Nephron progenitor cell (in vitro differentiated cells): ENCODE results near the gene UQCR11.
A peak's percentile ranks its signal among the peaks of the same experiment; 100 is the strongest.

ENCODE experiments used
- DNase-seq: peaks from one replicate; pipeline ENCODE4 v3.0.0; 2021
- H3K27ac Mint-ChIP-seq: 2 replicates; pipeline ENCODE4 v1.8.0; 2021; ENCODE audit warnings: mild to moderate bottlenecking, moderate library complexity, mixed read lengths
- H3K27me3 Mint-ChIP-seq: 2 replicates; pipeline ENCODE4 v1.8.0; 2021; ENCODE audit warnings: mild to moderate bottlenecking, low read depth, mixed read lengths; ENCODE audit not compliant: poor library complexity
- H3K36me3 Mint-ChIP-seq: 2 replicates; pipeline ENCODE4 v1.8.0; 2021; ENCODE audit warnings: low read depth, mixed read lengths
- H3K4me1 Mint-ChIP-seq: 2 replicates; pipeline ENCODE4 v1.8.0; 2021; ENCODE audit warnings: mixed read lengths
- H3K4me3 Mint-ChIP-seq: 2 replicates; pipeline ENCODE4 v1.8.0; 2021; ENCODE audit warnings: mild to moderate bottlenecking, moderate library complexity, mixed read lengths
- H3K9me3 Mint-ChIP-seq: 2 replicates; pipeline ENCODE4 v1.8.0; 2021; ENCODE audit warnings: mild to moderate bottlenecking, moderate library complexity, mixed read lengths
- CTCF ChIP-seq: fragments of 200-600 bp; sonication (generic); IDR thresholded peaks from 2 replicates; pipeline ENCODE4 v1.5.0; 2021; ENCODE audit warnings: antibody characterized with exemption

UQCR11 gene

DNA sequence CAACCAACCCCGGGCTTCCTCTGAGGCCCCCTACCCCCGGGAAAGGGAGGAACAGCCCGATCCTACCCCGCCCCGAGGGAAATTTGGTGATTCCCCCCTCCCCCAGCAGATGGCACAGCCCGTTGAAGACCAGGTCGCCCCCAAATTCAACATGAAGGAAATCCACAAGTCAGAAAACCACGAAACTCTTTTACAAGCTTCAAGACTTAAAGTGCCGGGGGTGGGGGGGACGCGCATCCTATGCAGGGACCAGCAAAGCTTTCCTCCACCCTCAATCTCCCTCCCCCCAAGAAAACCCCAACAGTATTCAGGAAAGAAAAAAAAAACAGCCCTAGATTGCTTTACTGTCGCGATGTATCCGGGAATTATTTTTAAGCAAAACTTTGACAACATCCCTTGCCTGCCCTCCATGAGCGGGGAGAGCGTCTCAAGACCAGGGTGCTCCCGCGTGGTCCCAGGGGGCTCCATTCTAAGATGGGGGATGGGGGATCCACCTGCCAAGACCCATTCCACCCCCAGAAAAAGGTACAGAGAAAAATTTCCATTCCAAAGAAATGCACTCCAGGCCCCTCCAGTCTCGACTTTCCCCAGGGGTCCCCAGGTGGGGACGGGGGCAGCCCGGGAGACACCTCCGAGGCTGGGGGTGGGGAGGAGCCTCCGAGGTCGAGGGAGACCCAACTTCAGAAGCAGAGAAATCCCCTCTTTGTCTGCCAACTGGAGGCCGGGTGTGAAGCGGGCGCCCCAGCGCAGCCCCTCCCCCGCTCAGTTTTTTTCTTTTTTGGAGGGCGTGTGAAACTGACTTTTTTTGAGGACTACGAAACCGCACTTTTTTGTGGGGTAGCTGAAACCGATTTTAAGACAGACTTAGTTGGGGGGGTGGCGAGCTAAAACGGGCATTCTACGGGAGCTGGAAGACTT, 45.6 kb upstream of the UQCR11 start:
- H3K27me3 Mint-ChIP-seq: no peaks in the 10 kb centered on the region
- peaks cover 10% of the 10 kb centered on the region for H3K36me3 Mint-ChIP-seq
- H3K9me3 Mint-ChIP-seq: no peaks in the 10 kb centered on the region
- H3K4me3 Mint-ChIP-seq: peak overlapping the region; percentile 95
- peak; percentile 48 for DNase-seq
- H3K27ac Mint-ChIP-seq: peak overlapping the region; percentile 97
- H3K4me1 Mint-ChIP-seq: peaks cover 37% of the 10 kb centered on the region
- TF ChIP-seq CTCF: no peak

- no peaks in the 10 kb centered on the region for H3K27me3 Mint-ChIP-seq
- peak overlapping the region; percentile 87 for H3K27ac Mint-ChIP-seq
- H3K9me3 Mint-ChIP-seq: no peaks in the 10 kb centered on the region
- peak overlapping the region; percentile 95 for H3K4me3 Mint-ChIP-seq
- no peak for DNase-seq
- H3K36me3 Mint-ChIP-seq: peaks cover 18% of the 10 kb centered on the region
- H3K4me1 Mint-ChIP-seq: peaks cover 37% of the 10 kb centered on the region
- no peak for TF ChIP-seq CTCF
Observed at GRCh38 chr19:1649706-1650649, 44.7 kb upstream of the UQCR11 start.

DNA sequence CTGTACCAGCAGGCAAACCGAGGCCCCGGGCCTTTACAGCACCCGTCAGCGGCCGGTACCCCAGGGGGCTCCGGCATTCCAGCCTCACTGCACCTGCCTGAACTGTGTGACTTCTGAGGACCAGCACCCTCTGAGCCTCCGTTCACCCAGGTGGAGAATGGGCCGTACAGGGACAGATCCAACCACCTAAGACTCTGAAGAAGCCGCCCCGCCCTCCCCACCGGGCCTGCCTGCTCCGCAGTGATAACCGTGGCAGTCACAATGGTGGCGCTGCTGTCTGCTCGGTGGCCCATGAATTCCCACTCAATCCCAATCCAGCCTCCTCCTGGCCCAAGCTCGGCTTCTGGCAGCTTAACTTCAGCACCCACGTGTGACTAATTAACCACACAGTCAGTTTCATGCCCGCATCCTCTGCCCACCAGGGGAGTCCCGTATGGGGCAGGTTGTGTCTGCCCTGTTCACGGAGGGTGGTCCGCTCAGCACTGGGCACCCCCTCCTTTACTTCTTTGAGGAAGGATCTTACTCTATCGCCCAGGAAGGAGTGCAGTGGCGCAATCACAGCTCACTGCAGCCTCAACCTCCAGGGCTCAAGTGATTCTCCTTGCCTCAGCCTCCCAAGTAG, 43.8 kb upstream of the UQCR11 start:
- no peak for TF ChIP-seq CTCF
- no peak for DNase-seq
- Mint-ChIP-seq H3K27me3 (no peaks in the 10 kb centered on the region), H3K27ac (peak overlapping the region; percentile 94), H3K9me3 (no peaks in the 10 kb centered on the region), H3K4me3 (peak overlapping the region; percentile 67), H3K4me1 (peaks cover 37% of the 10 kb centered on the region), H3K36me3 (peaks cover 18% of the 10 kb centered on the region)

DNA sequence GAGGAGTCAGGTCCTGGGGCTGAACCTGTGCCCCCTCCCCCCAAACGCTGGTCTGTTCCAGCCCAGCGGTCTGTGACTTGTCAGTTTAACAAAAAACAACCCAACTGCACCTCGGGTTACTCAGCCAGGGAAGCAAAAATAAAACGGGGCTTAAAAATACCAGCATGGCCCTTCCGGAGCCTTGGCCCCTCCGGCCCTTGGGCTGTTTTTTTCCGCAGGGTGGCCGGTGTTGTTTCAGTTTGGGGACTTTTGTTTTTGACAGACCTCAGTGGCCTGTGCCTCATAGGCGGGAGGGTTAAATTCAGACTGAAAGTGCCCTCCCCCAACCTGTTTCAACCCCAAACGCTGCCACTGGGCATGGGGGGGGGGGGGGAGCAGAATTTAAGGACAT, 43.2 kb upstream of the UQCR11 start:
- H3K27me3 Mint-ChIP-seq: no peaks in the 10 kb centered on the region
- H3K36me3 Mint-ChIP-seq: peaks cover 21% of the 10 kb centered on the region
- TF ChIP-seq CTCF: no peak
- DNase-seq: no peak
- H3K4me1 Mint-ChIP-seq: peaks cover 37% of the 10 kb centered on the region
- no peak overlapping the region for H3K4me3 Mint-ChIP-seq
- peak overlapping the region; percentile 94 for H3K27ac Mint-ChIP-seq
- no peaks in the 10 kb centered on the region for H3K9me3 Mint-ChIP-seq

- no peak for TF ChIP-seq CTCF
- peak overlapping the region; percentile 59 for H3K27ac Mint-ChIP-seq
Observed at GRCh38 chr19:1647501-1648458, 42.5 kb upstream of the UQCR11 start.

More at GRCh38 chr19:1647501-1648458, 42.5 kb upstream of the UQCR11 start:
- no peak overlapping the region for H3K4me3 Mint-ChIP-seq
- no peaks in the 10 kb centered on the region for H3K27me3 Mint-ChIP-seq
- H3K4me1 Mint-ChIP-seq: peaks cover 37% of the 10 kb centered on the region
- no peaks in the 10 kb centered on the region for H3K9me3 Mint-ChIP-seq
- peaks cover 28% of the 10 kb centered on the region for H3K36me3 Mint-ChIP-seq
- no peak for DNase-seq
